Spleen (tissue), 7 donors: ENCODE results near the gene SLC26A9.
"Not testable (repeated sequence)": the region's sequence is repeated elsewhere in the genome, so short reads cannot be mapped to it uniquely, and the experiment has no call there.

Experiments
- POLR2AphosphoS5 ChIP-seq, 3 donors: sonication (generic); formaldehyde crosslinking; IDR thresholded peaks; one replicate each; pipeline ENCODE4 v1.5.1; 2017; ENCODE audit warnings: antibody characterized with exemption in 3 of 3
- TF ChIP-seq, protein P1 (sequence below), 11 experiments: fragments of 200-600 bp in 7 of 11; fragments of 450-650 bp in 4 of 11; sonication (generic) in 4 of 11; IDR thresholded peaks in 8 of 11; conservative IDR thresholded peaks in 3 of 11; 1 replicate in 7 of 11; 2 replicates in 4 of 11; pipeline versions ENCODE4 v1.4.0 to v1.8.0; 2016 to 2021; ENCODE audit warnings: antibody characterized with exemption in 11 of 11, inconsistent platforms in 4 of 11, mild to moderate bottlenecking in 1 of 11
- donor health status: DM: no; HTN: no; CAD: no; lungs with moderate emphysema.
- donor health status: DM: no; HTN: no; CAD: no.
- donor health status: DM: no; HTN: no; CAD: no.

DNA sequence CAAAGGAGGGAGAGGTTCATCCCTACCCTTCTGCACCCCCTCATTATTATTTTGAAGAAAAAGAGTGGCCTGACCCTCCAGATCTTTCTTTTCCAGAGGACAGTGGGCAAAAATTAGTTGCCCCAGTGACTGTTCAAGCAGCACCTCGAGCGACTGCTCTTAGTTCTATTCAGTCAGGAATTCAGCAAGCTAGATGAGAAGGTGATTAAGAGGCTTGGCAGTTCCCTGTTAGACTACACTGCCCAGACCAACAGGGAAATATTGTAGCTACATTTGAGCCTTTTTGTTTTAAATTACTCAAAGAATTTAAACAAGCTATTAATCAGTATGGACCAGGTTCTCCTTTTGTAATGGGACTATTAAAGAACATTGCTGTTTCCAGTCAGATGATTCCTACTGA is 51.8 kb downstream of the SLC26A9 start:
- TF ChIP-seq, protein P1, sequence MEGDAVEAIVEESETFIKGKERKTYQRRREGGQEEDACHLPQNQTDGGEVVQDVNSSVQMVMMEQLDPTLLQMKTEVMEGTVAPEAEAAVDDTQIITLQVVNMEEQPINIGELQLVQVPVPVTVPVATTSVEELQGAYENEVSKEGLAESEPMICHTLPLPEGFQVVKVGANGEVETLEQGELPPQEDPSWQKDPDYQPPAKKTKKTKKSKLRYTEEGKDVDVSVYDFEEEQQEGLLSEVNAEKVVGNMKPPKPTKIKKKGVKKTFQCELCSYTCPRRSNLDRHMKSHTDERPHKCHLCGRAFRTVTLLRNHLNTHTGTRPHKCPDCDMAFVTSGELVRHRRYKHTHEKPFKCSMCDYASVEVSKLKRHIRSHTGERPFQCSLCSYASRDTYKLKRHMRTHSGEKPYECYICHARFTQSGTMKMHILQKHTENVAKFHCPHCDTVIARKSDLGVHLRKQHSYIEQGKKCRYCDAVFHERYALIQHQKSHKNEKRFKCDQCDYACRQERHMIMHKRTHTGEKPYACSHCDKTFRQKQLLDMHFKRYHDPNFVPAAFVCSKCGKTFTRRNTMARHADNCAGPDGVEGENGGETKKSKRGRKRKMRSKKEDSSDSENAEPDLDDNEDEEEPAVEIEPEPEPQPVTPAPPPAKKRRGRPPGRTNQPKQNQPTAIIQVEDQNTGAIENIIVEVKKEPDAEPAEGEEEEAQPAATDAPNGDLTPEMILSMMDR (IDR thresholded peaks at IDR 0.05 in 8 of 11, conservative IDR thresholded peaks at IDR 0.05 in 3 of 11), result not testable (repeated sequence)
- not testable (repeated sequence) for TF ChIP-seq POLR2AphosphoS5 (IDR thresholded peaks at IDR 0.05)
